HS-27A (cell line): Measurements from ENCODE around the gene SIPA1.
A peak's percentile ranks its signal among the peaks of the same experiment; 100 is the strongest.
"Not testable (repeated sequence)": the region's sequence is repeated elsewhere in the genome, so short reads cannot be mapped to it uniquely, and the experiment has no call there.

ENCODE experiments used
- DNase-seq: peaks from one replicate; pipeline ENCODE4 v3.0.0-alpha.2; 2012; ENCODE audit warnings: low read depth, missing footprints

Gene SIPA1

DNA sequence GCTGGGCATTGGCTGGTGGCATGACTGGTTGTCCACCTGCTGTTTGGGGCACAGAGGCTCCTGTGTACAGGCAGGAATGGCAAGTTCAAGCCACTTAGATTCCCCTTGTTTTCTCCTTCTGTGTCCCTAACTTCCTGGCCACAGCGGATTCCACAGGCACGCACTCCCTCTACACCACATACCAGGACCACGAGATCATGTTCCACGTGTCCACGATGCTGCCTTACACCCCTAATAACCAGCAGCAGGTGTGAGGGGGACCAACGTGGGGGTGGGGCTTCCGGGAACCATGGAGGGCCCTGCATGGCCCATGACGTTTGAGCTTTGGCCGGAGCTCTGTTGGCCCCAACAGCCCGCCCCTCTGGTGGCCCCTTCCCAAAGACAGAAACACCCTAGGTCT lies 7.8 kb downstream of the SIPA1 start:
- no peak for DNase-seq

DNA sequence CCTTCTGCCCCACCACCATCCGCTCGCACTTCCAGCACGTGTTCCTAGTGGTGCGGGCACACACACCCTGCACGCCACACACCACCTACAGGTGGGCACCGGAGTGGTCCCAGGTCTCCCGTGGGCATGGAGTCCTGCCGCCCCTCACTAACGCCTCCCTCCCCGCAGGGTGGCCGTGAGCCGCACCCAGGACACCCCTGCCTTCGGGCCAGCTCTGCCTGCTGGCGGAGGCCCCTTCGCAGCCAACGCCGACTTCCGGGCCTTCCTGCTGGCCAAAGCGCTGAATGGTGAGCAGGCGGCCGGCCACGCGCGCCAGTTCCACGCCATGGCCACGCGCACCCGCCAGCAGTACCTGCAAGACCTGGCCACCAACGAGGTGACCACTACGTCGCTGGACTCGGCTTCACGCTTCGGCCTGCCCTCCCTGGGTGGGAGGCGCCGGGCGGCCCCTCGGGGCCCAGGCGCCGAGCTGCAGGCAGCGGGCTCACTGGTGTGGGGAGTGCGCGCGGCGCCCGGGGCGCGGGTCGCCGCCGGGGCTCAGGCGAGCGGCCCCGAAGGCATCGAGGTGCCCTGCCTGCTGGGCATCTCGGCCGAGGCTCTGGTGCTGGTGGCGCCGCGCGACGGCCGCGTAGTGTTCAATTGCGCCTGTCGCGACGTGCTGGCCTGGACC lies 8.5 kb downstream of the SIPA1 start:
- DNase-seq, result no peak

DNA sequence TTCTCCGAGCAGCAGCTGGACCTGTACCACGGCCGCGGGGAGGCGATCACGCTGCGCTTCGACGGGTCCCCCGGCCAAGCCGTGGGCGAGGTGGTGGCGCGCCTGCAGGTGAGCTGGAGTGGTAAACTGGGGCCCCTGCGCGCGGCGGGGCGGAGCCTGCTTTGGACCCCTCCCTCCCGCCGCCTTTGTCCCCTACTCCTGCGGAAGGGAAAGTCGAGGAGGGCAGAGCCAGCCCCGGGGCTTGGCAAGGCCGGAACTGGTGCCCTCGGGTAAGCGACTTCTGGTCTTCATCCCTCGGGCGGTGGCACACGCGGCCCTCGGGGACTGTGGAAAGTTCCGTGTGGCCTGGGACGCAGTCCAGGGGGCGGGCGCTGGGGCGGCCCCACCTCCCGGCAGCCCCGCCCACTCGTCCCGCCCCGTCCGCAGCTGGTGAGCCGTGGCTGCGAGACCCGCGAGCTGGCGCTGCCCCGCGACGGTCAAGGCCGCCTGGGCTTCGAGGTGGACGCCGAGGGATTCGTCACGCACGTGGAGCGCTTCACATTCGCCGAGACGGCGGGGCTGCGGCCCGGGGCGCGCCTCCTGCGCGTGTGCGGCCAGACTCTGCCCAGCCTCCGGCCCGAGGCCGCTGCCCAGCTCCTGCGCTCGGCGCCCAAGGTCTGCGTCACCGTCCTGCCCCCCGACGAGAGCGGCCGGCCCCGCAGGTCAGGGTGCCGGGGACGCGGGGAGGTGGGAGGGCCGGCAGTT lies 9.2 kb downstream of the SIPA1 start:
- no peak for DNase-seq

DNA sequence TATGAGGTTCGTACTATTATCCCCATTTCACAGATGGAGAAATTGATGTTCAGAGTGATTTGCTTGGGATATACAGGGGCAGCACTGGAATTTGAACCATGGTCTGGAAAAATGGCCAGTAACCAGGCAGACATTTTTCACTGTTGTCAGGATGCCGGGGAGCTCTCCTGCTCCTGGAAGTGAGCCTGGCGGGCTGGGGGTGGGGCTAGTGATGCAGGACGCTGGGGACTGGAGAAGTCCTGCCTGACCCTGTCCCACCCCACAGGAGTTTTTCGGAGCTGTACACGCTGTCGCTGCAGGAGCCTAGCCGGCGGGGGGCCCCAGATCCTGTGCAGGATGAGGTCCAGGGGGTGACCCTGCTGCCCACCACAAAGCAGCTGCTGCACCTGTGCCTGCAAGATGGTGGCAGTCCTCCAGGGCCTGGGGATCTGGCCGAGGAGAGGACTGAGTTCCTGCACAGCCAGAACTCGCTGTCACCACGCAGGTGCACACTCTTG lies 11.1 kb downstream of the SIPA1 start:
- no peak for DNase-seq

DNA sequence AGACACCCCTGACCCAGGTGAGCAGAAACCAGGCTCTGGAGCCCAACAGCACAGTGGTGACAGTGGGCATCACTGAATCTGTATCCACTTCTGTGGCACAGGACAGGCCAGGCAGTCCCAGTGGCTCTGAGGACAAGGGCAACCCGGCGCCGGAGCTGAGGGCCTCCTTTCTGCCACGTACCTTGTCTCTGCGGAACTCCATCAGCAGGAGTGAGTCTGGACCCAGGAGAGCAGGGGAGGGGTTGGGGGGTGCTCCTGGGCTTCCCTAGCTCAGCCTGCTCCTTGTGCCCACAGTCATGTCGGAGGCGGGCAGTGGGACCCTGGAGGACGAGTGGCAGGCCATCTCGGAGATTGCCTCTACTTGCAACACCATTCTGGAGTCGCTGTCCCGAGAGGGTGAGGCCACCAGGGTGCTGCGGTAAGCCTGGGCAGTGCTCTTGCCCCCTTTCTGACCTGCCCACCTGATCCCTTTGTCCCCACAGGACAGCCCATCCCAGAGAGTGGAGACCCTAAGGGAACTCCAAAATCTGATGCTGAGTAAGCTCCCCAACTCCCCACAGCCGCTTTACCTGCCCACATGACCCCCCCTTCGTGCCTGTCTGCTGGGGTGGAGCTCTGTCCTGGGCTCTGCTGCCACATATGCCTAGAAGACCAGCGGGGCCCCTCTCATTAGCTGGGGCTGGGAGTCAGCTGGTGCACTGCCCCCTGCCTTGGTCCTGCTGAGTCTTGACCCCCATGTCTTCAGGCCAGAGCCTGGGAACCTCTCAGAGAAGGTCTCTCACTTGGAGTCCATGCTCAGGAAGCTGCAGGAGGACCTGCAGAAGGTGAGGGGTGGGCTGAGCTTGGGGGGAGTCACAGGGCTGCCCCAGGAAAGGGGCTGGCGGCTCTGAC lies 12.0 kb downstream of the SIPA1 start:
- no peak for DNase-seq

DNA sequence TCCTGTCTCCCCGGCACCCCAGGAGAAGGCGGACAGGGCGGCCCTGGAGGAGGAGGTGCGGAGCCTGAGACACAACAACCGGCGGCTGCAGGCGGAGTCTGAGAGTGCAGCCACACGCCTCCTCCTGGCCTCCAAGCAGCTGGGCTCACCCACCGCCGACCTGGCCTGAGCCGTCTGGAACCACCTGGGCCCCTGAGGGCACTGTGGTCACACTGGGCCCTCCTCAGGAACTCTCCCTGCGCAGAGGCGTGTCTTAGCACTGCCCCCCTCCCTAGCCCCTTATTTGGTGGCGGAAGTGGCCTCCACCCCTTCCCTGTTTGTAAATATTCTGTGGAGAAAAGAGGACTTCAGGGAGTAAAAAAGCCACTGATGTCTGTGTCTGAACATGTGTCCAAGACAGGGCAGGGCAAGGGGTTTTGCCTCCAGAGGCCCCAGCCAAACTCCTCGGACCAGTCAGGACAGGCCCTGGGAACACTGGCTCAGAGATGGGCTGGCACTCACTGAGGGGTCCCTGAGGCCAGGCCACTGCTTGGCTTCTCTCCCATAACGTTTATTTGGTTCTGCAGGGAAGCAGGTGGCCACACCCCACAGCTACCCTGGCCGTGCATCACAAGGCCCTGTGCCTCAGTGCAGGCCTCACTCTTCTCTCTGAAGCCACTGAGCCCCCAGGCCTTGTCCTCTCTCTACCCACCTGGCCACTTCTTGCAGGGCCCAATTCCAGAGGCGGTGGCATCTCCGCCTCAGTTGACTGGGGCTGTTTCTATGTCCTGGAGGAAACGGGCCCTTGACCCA lies 12.8 kb downstream of the SIPA1 start:
- no peak for DNase-seq

DNA sequence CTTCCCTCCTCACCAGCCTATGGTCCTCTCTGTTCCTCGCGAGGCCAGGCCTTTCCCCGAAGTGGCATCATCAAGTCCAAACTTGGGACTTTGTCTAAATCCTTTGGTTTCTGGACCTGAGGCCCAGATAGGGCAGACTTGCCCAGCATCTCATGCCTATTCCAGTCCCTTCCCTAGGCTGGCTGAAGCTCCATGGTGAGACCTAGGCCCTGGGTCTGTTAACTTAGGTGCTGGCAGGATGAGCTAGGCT lies 13.4 kb downstream of the SIPA1 start:
- DNase-seq, result no peak

DNA sequence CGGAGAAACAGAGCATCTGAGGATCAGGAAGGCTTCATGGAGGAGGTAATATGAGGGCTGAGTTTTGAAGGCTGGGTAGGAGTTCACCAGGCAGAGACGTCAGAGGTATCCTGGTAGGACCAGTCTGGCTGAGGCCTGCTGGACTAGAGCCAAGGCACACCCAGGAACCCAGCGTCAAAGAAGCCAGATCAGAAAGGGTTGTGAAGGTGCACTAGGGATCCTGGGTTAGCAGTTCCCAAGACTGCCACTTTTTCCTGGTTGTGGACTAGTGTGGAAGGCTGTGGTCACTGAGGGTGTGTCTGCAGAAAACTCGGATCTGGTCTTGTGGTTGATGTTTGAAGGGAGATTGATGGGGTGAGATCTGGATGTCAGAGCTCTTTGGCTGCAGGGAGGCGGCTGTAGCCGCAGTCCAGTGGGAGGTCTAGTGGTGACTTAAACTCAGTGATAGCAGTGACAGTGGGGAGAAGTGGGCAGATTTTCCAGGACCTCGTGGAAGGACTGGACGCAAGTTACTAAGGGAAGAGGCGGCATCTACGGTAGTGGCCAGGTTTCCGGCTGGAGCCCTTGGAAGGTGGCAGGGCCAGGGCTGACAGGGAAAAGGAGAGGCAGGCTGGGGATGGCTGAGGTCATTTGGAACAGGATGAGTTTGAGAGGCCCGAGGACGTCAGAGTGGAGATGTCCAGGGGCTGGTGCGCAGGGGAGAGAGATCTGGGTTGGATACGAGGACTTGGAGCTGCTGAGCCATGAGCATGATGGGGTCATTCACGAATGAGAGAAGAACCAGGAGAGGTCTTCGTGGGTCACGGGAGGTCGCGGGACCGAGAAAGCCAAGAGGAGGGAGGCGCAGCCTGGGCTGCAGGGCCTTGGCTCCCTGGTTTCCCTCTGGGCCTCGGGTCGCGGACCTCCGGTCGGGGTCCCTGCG lies 13.9 kb downstream of the SIPA1 start:
- no peak for DNase-seq

DNA sequence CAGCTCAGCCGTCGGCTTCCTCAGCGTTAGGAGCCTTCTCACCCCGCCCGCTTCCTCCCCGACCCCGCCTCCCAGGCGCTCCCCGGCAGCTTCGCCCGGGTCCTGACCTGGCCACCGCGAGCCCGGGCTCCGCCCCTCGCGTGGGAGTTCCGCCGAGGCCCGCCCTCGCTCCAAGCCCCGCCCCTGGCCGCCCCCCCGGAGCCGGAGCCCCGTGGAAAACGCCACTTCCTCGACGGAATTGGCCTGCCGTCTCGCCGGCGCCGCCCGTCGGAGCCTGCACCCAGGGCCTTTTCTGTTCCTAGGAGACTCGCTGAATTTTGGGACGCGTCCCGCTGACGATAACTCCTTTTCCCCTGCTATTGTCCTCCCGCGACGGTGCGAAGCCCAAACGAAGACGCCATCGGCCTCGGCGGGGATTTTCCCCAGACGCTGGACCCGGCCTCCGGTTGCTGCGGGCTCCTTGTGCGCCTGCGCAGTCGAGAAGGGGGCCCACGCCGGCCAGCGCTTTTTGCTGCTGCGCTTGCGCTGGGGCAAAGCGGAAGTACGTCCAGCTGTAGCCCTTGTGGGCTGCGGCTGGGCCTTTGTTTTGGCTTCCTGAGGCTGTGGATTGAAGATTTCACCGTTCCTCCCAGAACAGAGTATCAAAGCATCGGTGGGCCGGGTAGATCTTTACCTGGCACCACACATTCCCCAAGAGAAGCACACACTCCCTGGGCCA lies 14.8 kb downstream of the SIPA1 start:
- DNase-seq, result peak; percentile 80

DNA sequence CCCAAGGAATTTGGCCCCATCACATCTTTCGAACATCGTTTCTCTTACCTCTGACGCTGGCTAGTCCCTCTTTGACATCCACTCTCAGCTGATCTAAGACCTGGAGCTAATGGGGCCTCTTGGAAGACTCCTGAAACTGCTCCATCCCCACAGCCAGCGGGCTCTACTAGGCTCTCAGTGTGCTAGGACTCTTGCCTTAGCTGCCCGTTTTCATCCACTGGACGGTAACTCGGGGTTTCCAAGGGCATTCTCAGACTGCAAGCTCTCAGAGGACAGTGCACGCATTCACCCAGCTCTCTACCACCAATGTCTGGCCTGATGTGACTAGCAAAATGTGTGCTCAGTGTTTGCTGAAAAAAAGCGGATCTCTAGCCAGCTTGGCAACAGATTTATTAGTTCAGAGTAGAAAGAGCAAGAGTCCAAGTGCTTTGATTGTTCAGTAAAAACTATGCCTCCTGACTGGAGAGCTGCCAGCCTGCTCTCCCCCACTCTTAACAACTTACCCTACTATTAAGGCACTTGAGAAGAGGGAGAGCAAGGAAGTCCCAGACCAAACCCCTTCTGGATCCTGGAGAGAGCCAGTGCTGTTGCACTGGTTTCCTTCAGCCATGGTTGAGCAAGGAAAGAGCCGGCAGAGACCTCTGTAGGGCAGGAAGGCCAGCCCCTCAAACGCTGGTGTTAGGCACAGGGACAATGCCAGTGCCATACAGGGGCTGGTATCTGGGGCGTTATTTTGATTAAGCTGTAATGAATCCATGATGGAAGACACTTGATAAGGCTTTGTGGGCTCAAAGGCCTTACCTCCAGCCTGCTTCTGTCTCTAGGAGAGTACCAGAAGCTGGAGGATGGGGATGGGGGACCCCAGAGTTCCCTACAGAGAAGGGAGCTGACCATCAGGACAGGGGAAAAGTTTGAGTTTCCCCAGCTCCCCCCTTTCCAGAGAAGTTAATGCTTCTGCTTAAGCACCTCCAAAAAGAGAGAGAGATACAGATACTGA lies 15.6 kb downstream of the SIPA1 start:
- DNase-seq, result no peak

DNA sequence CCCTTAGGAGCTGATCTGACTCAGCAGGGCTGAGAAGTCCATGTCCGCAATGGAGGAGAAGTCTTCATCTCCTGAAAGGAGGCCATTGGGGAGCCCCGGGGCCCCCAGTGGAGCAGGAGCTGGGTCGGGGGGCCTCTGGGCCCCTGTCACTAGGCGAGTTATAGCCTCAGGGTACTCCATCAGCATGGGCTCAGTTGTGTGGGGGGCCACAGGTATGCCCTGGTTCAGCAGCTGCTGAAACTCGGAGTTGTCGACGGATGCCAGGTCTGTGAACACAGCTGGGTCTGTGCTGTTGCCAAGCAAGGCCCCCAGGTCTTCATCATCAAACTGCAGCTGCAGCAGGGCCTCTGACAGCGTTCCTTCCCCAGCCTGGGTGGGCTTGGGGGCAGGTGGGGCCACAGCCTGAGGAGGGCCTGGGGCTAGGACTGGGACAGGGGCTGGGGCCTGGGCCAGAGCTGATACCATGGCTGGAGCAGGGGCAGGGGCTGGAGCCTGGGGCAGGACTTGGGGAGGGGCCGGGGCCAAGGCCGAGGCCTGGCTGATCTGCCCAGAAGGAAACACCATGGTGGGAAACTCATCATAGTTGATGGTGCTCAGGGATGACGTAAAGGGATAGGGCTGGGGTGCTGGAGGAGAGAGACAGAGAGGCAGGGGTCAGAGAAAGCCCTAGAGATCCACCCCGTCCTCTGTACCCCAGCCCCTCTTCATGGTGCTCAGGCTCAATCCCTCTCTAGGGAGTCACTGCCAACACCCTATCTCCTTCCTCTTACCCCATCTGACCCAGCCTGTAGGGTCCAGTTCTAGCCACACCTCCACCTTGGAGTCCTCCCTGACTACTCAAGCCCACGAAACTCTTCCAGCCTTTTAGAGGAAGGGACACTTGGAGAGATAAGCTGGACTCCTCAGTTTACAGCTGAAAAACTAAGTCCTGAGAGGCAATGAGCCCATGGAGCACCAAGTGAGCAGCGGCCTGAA lies 16.8 kb downstream of the SIPA1 start:
- DNase-seq, result no peak

DNA sequence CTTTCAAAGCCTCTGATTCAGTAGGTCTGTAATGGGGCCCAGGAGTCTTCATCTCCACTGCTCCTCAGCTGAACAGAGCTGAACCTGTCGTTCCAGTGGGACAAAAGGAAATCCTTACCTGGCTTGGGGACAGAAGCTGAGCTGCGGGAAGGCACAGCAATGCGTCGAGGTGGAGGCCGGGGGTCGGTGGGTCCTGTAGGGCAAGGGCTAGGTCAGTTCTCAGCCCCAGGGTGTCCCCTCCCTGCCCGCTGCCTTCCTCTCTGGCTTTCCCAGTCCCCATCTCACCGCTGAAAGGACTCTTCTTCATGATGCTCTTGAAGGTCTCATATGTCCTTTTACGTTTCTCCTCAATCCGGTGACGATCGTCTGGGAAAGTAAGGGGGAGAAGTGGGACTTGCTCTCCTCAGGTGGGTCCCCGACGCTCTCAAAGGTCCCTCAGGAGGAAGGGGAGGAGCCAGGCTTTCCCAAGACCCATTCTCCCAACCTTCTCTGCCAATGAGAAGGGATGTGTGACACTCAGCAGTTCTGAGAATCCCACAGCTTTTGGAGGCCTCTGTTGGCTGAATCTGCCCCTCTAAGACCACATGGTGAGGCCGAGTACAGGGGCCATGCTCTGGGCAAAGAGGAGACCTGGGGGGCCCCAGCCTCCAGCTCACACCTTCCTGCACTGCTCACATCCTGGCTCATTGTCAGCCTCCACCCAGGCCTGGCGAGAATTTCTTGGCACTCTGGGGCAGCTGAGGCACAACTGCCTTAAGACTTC lies 17.9 kb downstream of the SIPA1 start:
- no peak for DNase-seq

DNA sequence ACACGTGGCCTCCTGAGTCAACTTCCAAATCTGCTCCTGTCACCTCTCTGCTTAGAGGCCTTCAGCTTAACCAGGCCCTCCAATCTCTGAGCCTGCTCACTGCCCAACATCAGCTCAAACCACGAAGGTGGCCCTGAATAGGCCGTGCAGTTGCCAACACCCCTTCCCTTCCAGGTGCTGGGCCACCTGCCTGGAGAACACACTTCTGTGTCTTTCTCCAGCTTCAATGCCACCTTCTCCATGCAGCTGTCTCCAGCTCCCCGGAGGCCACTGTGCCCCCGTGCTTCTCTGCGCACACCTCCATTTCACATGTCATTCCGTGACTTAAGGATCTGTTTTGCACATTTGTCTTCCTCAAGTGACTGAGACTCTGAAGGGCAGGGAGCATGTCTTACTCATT lies 19.5 kb downstream of the SIPA1 start:
- no peak for DNase-seq

DNA sequence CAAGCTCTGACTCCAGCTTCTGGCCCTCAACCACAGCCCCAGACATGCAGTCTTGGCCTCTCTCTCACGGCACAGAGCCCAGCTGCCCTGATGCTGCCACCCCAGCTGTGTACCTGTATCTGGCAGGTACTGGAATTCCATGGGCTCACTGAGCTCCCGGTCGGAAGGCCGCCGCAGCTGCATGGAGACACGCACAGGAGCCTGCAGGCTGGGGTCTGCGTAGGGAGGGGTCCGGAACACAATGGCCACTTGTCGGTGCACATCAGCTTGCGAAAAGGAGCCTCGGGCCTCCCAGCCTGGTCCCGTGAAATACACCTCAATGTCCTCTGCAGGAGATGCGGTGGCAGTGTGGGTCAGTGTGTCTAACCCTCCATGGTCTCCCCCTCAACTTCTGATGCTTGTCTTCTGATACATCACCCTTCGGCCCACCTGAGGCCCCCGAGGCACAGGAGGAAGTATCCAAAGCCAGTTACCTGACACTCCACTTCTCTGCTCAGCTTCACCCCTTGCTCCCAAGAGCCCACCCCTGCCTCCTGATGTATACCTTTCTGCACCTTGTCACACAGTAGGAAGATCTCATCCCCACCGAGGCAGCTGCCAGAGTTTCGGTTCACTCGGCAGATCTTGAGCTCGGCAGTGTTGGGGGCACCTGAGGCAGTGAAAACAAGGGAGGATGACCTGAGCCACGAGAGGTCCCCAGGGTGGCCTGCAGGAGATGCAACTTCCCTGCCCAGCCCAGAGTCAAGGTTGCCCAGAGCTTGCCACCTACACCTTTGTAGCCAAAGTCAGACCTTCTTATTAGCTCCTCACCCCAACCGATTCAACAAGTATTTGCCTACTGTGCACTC lies 20.5 kb downstream of the SIPA1 start:
- no peak for DNase-seq

DNA sequence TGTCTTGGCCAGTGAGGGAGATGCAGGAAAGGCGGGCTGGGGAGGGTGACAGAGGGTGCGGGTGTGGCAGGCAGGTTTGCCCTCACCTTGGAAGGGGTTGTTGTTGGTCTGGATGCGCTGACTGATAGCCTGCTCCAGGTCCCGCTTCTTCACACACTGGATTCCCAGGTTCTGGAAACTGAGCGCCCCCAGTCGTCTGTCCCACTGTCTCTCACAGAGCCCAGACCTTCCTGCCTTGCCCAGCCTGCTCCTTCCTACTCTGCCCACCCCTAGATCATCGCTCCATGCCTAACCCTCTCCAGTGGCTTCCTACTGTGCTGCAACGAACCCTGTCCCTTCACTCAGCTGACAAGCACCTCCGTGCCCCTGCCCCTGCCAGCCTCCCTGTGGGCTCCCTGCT lies 22.1 kb downstream of the SIPA1 start:
- DNase-seq, result no peak

DNA sequence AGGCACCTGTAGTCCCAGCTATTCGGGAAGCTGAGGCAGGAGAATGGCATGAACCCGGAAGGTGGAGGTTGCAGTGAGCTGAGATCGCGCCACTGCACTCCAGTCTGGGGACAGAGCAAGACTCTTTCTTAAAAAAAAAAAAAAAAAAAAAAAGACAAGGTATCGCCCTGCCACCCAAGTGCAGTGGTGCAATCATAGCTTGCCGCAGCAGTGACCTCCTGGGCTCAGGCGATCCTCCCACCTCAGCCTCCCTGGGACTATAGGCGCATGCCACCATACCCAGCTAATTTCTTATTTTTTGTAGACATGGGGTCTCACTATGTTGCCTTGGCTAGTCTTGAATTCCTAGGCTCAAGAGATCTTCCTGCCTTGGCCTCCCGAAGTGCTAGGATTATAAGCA lies 23.0 kb downstream of the SIPA1 start:
- DNase-seq, result not testable (repeated sequence)
